IPS-18a (cell line): ENCODE measurements around the gene DSTN.

Experiments
- H3K27ac ChIP-seq: one replicate; pipeline ENCODE4 v1.5.1; 2013; ENCODE audit warnings: low read length
- H3K27me3 ChIP-seq: one replicate; pipeline ENCODE4 v1.6.1; 2013; ENCODE audit warnings: mild to moderate bottlenecking, low read length; ENCODE audit not compliant: control insufficient read depth, insufficient read depth
- H3K36me3 ChIP-seq: one replicate; pipeline ENCODE4 v1.6.1; 2013; ENCODE audit warnings: low read depth, low read length; ENCODE audit not compliant: control insufficient read depth
- H3K4me1 ChIP-seq: one replicate; pipeline ENCODE4 v1.6.1; 2013; ENCODE audit warnings: low read depth, low read length; ENCODE audit not compliant: control insufficient read depth
- H3K4me3 ChIP-seq: one replicate; pipeline ENCODE4 v1.5.1; 2013; ENCODE audit warnings: low read length
- H3K9ac ChIP-seq: one replicate; pipeline ENCODE4 v1.6.1; 2013; ENCODE audit warnings: mild to moderate bottlenecking, low read length, moderate library complexity
- H3K9me3 ChIP-seq: one replicate; pipeline ENCODE4 v1.6.1; 2013; ENCODE audit warnings: low read depth, low read length; ENCODE audit not compliant: control insufficient read depth

Gene DSTN

DNA sequence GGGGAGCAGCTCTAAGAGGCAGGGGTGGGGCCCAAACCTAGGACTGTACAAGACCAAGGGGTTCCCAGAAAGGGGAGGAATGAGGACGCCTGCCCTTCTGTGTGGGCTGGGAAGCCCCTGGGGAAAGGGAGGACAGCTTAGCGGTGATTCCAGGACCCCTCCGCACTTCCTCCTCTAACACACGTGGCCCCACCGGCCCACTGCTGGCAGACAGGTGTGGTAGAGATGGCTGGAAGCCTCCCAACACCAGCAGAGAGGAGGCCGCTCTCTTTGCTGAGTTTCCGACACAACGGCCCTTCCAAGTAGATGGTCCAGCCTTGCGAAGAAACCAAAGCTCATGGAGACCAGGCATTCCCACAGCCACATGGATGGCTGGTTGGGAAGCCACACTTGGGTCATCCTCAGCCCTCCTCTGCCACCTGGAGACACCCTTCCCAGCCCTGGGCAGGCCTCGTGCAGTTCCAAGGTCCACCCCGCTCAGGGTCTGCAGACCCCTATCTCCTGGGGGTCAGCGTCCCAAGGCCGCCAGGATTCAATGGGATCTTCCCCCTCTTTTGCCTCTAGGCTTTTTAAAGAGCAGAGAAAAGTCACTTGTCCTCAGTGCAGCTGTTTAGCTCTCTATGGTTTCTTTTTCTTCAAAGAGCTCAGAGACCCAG, 68.2 kb downstream of the DSTN start:
- Histone ChIP-seq H3K27ac (no peak overlapping the region), H3K9ac (no peak overlapping the region), H3K4me1 (peaks cover 7% of the 10 kb centered on the region), H3K27me3 (no peaks in the 10 kb centered on the region), H3K36me3 (peaks cover 38% of the 10 kb centered on the region), H3K4me3 (no peak overlapping the region), H3K9me3 (no peaks in the 10 kb centered on the region)

- H3K9ac ChIP-seq, result no peak overlapping the region
- no peak overlapping the region for H3K27ac ChIP-seq
- H3K4me1 ChIP-seq, result peaks cover 7% of the 10 kb centered on the region
- no peaks in the 10 kb centered on the region for H3K9me3 ChIP-seq
- no peaks in the 10 kb centered on the region for H3K27me3 ChIP-seq
- no peak overlapping the region for H3K4me3 ChIP-seq
- peaks cover 30% of the 10 kb centered on the region for H3K36me3 ChIP-seq
These were observed 69.0 kb downstream of the DSTN start for GRCh38 chr20:17638835-17639407.

- no peak overlapping the region for H3K27ac ChIP-seq
- H3K27me3 ChIP-seq, result no peaks in the 10 kb centered on the region
- H3K9ac ChIP-seq, result no peak overlapping the region
- H3K36me3 ChIP-seq, result peaks cover 19% of the 10 kb centered on the region
- H3K4me3 ChIP-seq, result no peak overlapping the region
- no peaks in the 10 kb centered on the region for H3K9me3 ChIP-seq
- peaks cover 7% of the 10 kb centered on the region for H3K4me1 ChIP-seq
These were observed 70.4 kb downstream of the DSTN start for GRCh38 chr20:17640146-17640874.

DNA sequence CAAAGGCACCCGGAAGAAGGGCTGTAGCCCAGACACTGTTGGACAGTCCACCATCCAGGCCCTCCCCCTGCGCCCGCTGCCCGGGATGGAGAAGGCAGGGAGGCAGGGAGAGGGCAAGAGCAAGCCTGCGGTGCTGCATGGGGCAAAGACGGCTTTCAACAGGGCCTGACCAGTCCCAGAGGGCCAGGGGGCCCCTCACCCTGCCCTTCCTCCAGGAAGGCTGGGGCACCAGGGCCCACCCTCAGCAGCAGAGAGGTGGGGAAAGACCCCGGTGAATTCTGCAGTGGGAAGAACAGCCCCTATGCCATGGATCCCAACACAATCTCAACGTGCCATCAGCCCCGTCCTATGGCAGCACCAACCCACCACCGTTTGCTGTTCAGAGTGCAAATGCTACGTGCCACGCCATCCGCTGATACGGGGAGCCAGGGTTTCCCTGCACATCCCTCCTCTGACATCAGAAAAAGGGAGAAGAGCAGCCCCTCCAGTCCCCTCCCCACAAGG, 71.1 kb downstream of the DSTN start:
- Histone ChIP-seq H3K9me3 (no peaks in the 10 kb centered on the region), H3K9ac (no peak overlapping the region), H3K27me3 (no peaks in the 10 kb centered on the region), H3K36me3 (peaks cover 18% of the 10 kb centered on the region), H3K4me1 (peaks cover 7% of the 10 kb centered on the region), H3K27ac (no peak overlapping the region), H3K4me3 (no peak overlapping the region)

GRCh38 chr20:17641520-17641964, 71.7 kb downstream of the DSTN start:
- Histone ChIP-seq H3K27me3 (no peaks in the 10 kb centered on the region), H3K4me3 (no peak overlapping the region), H3K9me3 (no peaks in the 10 kb centered on the region), H3K4me1 (peaks cover 4% of the 10 kb centered on the region), H3K9ac (no peak overlapping the region), H3K36me3 (peaks cover 18% of the 10 kb centered on the region), H3K27ac (no peak overlapping the region)

DNA sequence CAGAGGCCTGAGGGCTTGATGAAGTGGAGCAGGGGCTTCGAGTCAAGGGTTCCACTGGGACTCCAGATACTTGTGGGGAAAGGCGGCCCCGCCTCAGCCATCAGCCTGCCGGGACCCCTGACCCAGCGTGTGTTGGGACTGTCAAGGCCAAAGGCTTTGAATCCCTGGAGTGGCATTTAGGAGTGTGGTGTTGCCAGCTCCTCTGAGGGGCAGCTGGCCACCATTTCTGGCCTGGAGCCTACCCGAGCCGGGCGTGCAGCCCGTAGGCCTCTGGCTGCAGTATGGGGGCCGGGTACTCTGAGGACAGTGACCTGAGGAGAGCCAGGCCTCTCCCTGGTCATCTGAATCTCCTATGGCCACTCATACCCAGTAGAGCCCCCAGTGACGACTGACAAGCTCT, 72.1 kb downstream of the DSTN start:
- Histone ChIP-seq H3K27me3 (no peaks in the 10 kb centered on the region), H3K4me3 (no peak overlapping the region), H3K4me1 (no peaks in the 10 kb centered on the region), H3K9ac (no peak overlapping the region), H3K9me3 (no peaks in the 10 kb centered on the region), H3K36me3 (peaks cover 18% of the 10 kb centered on the region), H3K27ac (no peak overlapping the region)

DNA sequence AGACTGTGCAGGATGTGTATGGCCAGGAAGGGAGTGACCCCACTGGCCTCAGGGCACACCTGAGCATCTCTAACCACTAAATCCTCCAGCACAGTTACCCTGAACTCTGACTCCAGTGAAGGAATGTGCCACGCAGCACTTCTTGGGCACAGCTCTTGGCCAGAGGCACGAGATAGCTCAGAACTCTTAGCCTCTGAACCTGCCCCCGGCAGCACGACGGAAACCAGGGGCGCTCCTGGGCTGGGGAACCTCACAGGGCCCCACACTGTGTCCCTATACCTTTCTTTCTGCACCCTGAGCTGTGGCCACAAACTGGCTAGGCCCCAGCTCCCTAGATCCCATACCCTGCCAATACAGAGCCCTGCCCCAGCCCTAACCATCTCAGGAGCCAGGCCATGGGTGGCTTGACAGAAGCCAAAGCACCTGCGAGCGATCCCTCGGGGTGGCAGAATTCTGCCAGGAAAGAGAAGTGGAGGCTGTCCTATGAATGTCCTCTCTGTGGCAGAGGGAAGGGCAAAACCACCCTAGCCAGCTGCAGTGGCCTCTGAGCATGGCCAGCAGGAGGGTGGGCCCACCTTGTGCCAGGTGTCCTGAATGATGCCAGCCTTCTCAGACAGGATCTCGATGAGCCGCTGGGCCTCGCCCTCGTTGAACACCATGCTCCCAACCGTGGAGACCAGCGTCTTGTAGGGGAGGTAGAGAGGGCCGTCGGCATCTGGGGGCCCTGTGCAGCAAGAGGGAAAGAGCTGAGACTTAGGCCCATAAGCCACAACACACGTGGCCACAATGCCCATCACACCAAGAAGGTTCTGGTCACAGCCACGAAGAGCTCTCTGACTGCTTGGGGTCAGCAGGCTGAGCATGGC, 72.8 kb downstream of the DSTN start:
- Histone ChIP-seq H3K4me3 (no peak overlapping the region), H3K36me3 (peaks cover 18% of the 10 kb centered on the region), H3K4me1 (no peaks in the 10 kb centered on the region), H3K27ac (no peak overlapping the region), H3K9me3 (no peaks in the 10 kb centered on the region), H3K27me3 (no peaks in the 10 kb centered on the region), H3K9ac (no peak overlapping the region)

- H3K36me3 ChIP-seq, result peaks cover 18% of the 10 kb centered on the region
- no peaks in the 10 kb centered on the region for H3K27me3 ChIP-seq
- peaks cover 3% of the 10 kb centered on the region for H3K4me1 ChIP-seq
- no peaks in the 10 kb centered on the region for H3K9me3 ChIP-seq
- H3K4me3 ChIP-seq, result no peak overlapping the region
- no peak overlapping the region for H3K9ac ChIP-seq
- H3K27ac ChIP-seq, result no peak overlapping the region
These were observed 73.8 kb downstream of the DSTN start for GRCh38 chr20:17643531-17644188.

- H3K9me3 ChIP-seq, result no peaks in the 10 kb centered on the region
- H3K4me3 ChIP-seq, result no peak overlapping the region
- H3K4me1 ChIP-seq, result peaks cover 9% of the 10 kb centered on the region
- H3K27ac ChIP-seq, result no peak overlapping the region
- H3K9ac ChIP-seq, result no peak overlapping the region
- H3K36me3 ChIP-seq, result peaks cover 11% of the 10 kb centered on the region
- H3K27me3 ChIP-seq, result no peaks in the 10 kb centered on the region
These were observed 74.6 kb downstream of the DSTN start for GRCh38 chr20:17644451-17644850.

GRCh38 chr20:17645010-17645409, 75.1 kb downstream of the DSTN start:
- no peaks in the 10 kb centered on the region for H3K9me3 ChIP-seq
- no peaks in the 10 kb centered on the region for H3K27me3 ChIP-seq
- H3K27ac ChIP-seq, result no peak overlapping the region
- H3K9ac ChIP-seq, result no peak overlapping the region
- H3K4me1 ChIP-seq, result peaks cover 9% of the 10 kb centered on the region
- peaks cover 11% of the 10 kb centered on the region for H3K36me3 ChIP-seq
- no peak overlapping the region for H3K4me3 ChIP-seq
